ENCODE data around the gene MPND.

GRCh38 chr19:4396949-4397783, 53.8 kb downstream of the MPND start:
- TF ChIP-seq ZFP30 (CRISPR knock-in tag; IDR thresholded peaks at IDR 0.05) (no peak), TCF4 (CRISPR knock-in tag; IDR thresholded peaks at IDR 0.05; ENCODE audit: borderline replicate concordance) (no peak), PPARA (CRISPR knock-in tag; IDR thresholded peaks at IDR 0.05; ENCODE audit: borderline replicate concordance) (no peak), ZNF70 (CRISPR knock-in tag; IDR thresholded peaks at IDR 0.05) (no peak), GLIS3 (CRISPR knock-in tag; IDR thresholded peaks at IDR 0.05) (no peak), ZFP3 (CRISPR knock-in tag; IDR thresholded peaks at IDR 0.05) (no peak), CREB5 (CRISPR knock-in tag; IDR thresholded peaks at IDR 0.05; ENCODE audit: low read depth) (no peak)
- TF ChIP-seq, protein P1, sequence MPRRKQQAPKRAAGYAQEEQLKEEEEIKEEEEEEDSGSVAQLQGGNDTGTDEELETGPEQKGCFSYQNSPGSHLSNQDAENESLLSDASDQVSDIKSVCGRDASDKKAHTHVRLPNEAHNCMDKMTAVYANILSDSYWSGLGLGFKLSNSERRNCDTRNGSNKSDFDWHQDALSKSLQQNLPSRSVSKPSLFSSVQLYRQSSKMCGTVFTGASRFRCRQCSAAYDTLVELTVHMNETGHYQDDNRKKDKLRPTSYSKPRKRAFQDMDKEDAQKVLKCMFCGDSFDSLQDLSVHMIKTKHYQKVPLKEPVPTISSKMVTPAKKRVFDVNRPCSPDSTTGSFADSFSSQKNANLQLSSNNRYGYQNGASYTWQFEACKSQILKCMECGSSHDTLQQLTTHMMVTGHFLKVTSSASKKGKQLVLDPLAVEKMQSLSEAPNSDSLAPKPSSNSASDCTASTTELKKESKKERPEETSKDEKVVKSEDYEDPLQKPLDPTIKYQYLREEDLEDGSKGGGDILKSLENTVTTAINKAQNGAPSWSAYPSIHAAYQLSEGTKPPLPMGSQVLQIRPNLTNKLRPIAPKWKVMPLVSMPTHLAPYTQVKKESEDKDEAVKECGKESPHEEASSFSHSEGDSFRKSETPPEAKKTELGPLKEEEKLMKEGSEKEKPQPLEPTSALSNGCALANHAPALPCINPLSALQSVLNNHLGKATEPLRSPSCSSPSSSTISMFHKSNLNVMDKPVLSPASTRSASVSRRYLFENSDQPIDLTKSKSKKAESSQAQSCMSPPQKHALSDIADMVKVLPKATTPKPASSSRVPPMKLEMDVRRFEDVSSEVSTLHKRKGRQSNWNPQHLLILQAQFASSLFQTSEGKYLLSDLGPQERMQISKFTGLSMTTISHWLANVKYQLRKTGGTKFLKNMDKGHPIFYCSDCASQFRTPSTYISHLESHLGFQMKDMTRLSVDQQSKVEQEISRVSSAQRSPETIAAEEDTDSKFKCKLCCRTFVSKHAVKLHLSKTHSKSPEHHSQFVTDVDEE (CRISPR knock-in tag; IDR thresholded peaks at IDR 0.05), result no peak
